ENCODE data around the gene MED10. TPM values are rescaled to one million over a fixed set of nuclear protein-coding genes. Genes with fewer than 3 reads are reported as not detected.
A peak's percentile ranks its signal among the peaks of the same experiment; 100 is the strongest.

Gene MED10, protein sequence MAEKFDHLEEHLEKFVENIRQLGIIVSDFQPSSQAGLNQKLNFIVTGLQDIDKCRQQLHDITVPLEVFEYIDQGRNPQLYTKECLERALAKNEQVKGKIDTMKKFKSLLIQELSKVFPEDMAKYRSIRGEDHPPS
- 38.2 TPM for polyA plus RNA-seq (2013)

DNA sequence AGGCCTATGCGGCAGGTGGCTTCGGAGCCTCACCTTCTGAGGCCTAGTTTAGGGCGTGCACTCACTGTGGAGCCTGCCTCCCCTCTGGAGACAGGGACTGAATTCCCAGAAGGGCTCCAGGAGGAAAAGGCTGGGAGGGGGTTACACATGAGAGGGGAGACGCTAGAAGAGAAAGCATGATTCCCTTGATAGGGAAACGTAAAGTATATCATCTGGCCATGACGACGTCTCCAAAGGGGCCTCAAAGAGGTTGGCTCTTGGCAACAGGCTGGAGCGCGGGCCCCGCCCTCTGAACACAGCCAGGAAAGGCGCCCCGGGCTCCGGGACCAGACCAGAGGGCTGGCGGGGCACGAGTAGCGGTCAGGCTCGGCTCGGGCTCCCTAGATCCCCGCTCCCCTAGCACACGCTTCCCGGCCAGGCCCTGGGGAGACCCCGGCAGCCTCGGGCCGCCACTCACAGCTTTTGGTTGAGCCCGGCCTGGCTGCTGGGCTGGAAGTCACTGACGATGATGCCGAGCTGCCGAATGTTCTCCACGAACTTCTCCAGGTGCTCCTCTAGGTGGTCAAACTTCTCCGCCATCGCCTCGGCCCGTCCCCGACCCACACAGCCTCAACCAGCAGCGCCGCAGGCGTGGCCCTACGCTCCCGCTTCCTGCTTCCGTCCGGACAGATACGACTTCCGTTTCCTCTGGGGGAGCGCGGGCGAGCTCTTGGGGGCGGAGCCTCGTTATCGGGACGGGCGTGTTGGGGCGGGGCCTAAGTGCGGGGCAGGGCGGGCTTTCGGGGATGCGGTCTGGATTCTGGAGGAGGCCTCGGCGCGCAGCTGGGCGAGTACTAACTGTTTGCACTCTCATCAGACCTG is at the start of gene MED10:
Gene MED10, minus strand, starts transcription at position 643 of the 861 bp plus-strand sequence. Its CDS starts 64 bp downstream, at position 579.
- H3K27me3 ChIP-seq (replicated peaks in 2 of 5; ENCODE audit: control insufficient read depth in 4 of 5, insufficient read depth in 5 of 5, low read length in 4 of 5) = no peaks in the 10 kb centered on the region

DNA sequence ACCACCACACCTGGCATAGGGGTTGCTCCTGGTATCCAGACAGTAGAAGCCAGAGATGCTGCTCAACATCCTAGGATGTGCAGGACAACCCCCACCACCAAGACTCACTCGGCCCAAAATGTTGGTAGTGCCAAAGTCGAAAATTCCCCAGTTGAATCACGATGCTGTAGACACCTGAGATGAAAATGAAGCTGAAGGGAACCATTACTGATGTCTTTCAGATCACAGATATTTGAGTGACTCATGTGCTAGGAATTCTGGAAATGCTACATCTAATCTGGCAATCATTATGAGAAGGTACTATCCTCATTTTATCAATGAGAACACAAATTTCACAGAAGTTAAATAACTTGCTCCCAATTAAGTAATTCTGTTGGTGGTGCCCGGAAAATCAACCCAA is 49.3 kb upstream of the MED10 start:
- WGBS (ENCODE audit: insufficient coverage) = 100% methylated on average over 3 of the region's 4 CpGs
- no peaks in the 10 kb centered on the region for H3K36me3 ChIP-seq (ENCODE audit: control insufficient read depth in 4 of 4, insufficient read depth in 4 of 4, low read length in 3 of 4)
- DNase-seq = no peak
- no peaks in the 10 kb centered on the region for H3K4me1 ChIP-seq (ENCODE audit: control extremely low read depth in 1 of 4, control insufficient read depth in 4 of 4, insufficient read depth in 4 of 4, low read length in 3 of 4)
- POLR2A ChIA-PET = no interaction called here
- CTCF ChIA-PET = no interaction called here
- peaks cover 0 to 19% (median 2%) of the 10 kb centered on the region in 5 experiments for H3K27me3 ChIP-seq (replicated peaks in 2 of 5; ENCODE audit: control insufficient read depth in 4 of 5, insufficient read depth in 5 of 5, low read length in 4 of 5)
- no peak overlapping the region for H3K4me3 ChIP-seq (ENCODE audit: control insufficient read depth in 1 of 7, extremely low read depth in 1 of 7, insufficient read depth in 4 of 7, low read depth in 2 of 7, low read length in 6 of 7)
- H3K9me3 ChIP-seq (ENCODE audit: control extremely low read depth in 1 of 5, control insufficient read depth in 4 of 5, insufficient read depth in 2 of 5, low read depth in 1 of 5, low read length in 4 of 5) = no peaks in the 10 kb centered on the region
- H3K27ac ChIP-seq (ENCODE audit: insufficient read depth in 1 of 2, low read depth in 1 of 2, low read length in 2 of 2, poor library complexity in 1 of 2, severe bottlenecking in 2 of 2) = no peak overlapping the region

More for the DNA sequence above, at the start of gene MED10:
- ChIA-PET POLR2A (interaction anchor here (1.0 kb wide), 1 partner anchor 10 kb away, joined by 3 read pairs; no protein-coding TSS in a partner anchor), CTCF (interaction anchor here (1.3 kb wide), 1 partner anchor 9 kb away, joined by 3 read pairs; no protein-coding TSS in a partner anchor)
- WGBS (ENCODE audit: insufficient coverage) = 0% methylated on average over 58 of the region's 60 CpGs
- H3K9me3 ChIP-seq (ENCODE audit: control extremely low read depth in 1 of 5, control insufficient read depth in 4 of 5, insufficient read depth in 2 of 5, low read depth in 1 of 5, low read length in 4 of 5) = no peaks in the 10 kb centered on the region
- peak within 1 kb of the TSS; percentile 58 to 91 (median 84) for H3K4me3 ChIP-seq (ENCODE audit: control insufficient read depth in 1 of 7, extremely low read depth in 1 of 7, insufficient read depth in 4 of 7, low read depth in 2 of 7, low read length in 6 of 7)
- peaks cover 3 to 18% (median 18%) of the 10 kb centered on the region in 4 experiments for H3K4me1 ChIP-seq (ENCODE audit: control extremely low read depth in 1 of 4, control insufficient read depth in 4 of 4, insufficient read depth in 4 of 4, low read length in 3 of 4)
- DNase-seq = peak; percentile 91 to 92 (median 91)
- H3K27ac ChIP-seq (ENCODE audit: insufficient read depth in 1 of 2, low read depth in 1 of 2, low read length in 2 of 2, poor library complexity in 1 of 2, severe bottlenecking in 2 of 2) = peak within 1 kb of the TSS; percentile 46 to 80
- peaks cover 12 to 34% (median 22%) of the 10 kb centered on the region in 4 experiments for H3K36me3 ChIP-seq (ENCODE audit: control insufficient read depth in 4 of 4, insufficient read depth in 4 of 4, low read length in 3 of 4)

DNA sequence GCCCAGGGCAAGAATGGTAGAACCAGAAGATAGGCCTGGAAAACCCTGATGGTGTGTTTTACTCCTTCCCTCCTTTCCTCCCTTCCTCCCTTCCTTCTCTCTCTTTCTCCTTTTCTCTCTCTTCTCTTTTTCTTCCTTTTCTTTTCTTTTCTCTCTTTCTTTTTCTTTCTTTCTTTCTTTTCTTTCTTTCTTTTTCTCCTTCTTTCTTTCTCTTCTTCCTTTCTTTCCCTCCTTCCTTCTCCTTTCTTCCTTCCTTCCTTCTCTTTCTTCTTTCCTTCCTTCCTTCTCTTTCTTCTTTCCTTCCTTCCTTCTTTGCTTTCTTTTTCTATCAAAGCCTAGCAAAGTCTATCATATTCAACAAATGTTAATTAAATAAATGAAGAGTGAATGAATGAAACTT is 46.4 kb upstream of the MED10 start:
- no peak overlapping the region for H3K27ac ChIP-seq (ENCODE audit: insufficient read depth in 1 of 2, low read depth in 1 of 2, low read length in 2 of 2, poor library complexity in 1 of 2, severe bottlenecking in 2 of 2)
- no peaks in the 10 kb centered on the region for H3K4me1 ChIP-seq (ENCODE audit: control extremely low read depth in 1 of 4, control insufficient read depth in 4 of 4, insufficient read depth in 4 of 4, low read length in 3 of 4)
- no peak overlapping the region for H3K4me3 ChIP-seq (ENCODE audit: control insufficient read depth in 1 of 7, extremely low read depth in 1 of 7, insufficient read depth in 4 of 7, low read depth in 2 of 7, low read length in 6 of 7)
- no peaks in the 10 kb centered on the region for H3K36me3 ChIP-seq (ENCODE audit: control insufficient read depth in 4 of 4, insufficient read depth in 4 of 4, low read length in 3 of 4)
- peaks cover 0 to 13% (median 0%) of the 10 kb centered on the region in 5 experiments for H3K27me3 ChIP-seq (replicated peaks in 2 of 5; ENCODE audit: control insufficient read depth in 4 of 5, insufficient read depth in 5 of 5, low read length in 4 of 5)
- ChIA-PET POLR2A (no interaction called here), CTCF (no interaction called here)
- DNase-seq = no peak
- H3K9me3 ChIP-seq (ENCODE audit: control extremely low read depth in 1 of 5, control insufficient read depth in 4 of 5, insufficient read depth in 2 of 5, low read depth in 1 of 5, low read length in 4 of 5) = no peaks in the 10 kb centered on the region

DNA sequence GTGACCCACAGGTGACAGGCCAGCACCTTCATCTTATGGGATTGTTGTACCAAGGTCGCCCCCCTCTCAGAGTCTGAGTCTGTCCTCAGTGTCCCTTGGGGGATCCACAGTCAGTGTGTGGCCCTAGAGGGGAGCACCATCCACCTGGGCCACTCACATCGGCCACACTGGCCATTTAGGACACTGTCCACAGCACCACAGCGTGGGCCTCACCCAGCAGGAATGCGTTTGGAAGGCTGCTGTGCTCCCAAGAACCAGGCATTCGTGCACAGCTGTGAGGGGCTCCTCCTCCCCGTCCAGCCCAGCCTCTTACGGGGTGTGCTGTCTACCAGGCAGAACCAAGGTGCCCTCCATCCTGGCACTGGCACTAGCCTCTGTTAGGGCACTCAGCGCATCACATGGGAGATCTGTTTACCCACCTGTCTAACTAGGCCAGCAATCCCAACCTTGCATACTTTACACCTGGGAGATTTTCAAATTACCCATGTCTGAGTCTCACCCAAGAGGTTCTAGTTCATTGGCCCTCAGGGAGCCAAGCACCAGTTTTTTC is 45.8 kb upstream of the MED10 start:
- 99% methylated on average over 8 of the region's 8 CpGs for WGBS (ENCODE audit: insufficient coverage)
- no peak for DNase-seq
- Histone ChIP-seq H3K4me3 (ENCODE audit: control insufficient read depth in 1 of 7, extremely low read depth in 1 of 7, insufficient read depth in 4 of 7, low read depth in 2 of 7, low read length in 6 of 7) (no peak overlapping the region), H3K36me3 (ENCODE audit: control insufficient read depth in 4 of 4, insufficient read depth in 4 of 4, low read length in 3 of 4) (no peaks in the 10 kb centered on the region), H3K27ac (ENCODE audit: insufficient read depth in 1 of 2, low read depth in 1 of 2, low read length in 2 of 2, poor library complexity in 1 of 2, severe bottlenecking in 2 of 2) (no peak overlapping the region), H3K27me3 (replicated peaks in 2 of 5; ENCODE audit: control insufficient read depth in 4 of 5, insufficient read depth in 5 of 5, low read length in 4 of 5) (peaks cover 0 to 13% (median 0%) of the 10 kb centered on the region in 5 experiments), H3K9me3 (ENCODE audit: control extremely low read depth in 1 of 5, control insufficient read depth in 4 of 5, insufficient read depth in 2 of 5, low read depth in 1 of 5, low read length in 4 of 5) (no peaks in the 10 kb centered on the region), H3K4me1 (ENCODE audit: control extremely low read depth in 1 of 4, control insufficient read depth in 4 of 4, insufficient read depth in 4 of 4, low read length in 3 of 4) (no peaks in the 10 kb centered on the region)
- ChIA-PET POLR2A (no interaction called here), CTCF (no interaction called here)

DNA sequence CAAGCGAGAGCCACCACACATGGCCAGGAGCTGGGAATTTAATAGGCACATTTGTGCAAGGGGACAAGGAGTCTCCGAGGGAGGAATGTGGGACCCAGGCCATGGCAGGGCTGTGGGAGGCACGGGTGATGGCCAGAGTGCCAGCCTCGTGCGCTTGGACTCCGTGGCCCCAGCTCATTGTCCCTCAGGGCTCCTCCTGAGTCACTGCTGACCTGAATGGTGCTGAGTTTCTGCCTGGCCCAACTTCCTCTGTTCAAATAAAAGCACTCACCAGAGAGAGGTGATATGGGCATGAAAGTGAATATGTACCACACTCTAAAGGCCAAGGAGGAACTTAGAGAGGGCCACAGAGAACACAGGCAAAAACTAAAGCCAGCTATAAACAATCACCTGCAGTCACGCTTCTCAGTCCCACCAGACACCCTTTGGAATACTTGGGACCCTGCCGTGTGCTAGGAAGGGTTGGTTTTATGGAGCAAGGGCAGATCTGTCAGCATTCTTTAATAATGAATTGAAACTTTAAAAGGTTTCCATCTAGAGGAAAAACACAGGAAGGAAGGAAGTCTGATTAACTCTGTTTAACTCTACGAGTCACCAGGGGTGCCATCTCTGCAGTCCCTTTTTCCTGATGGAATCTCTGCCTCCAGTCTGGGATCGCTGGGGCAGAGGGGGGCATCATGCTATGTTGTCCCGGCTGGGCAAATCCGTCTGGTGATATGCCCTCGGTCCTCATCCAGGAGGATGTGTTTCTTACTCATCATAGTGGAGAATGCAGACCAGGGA is 45.2 kb upstream of the MED10 start:
- POLR2A ChIA-PET = no interaction called here
- Histone ChIP-seq H3K9me3 (ENCODE audit: control extremely low read depth in 1 of 5, control insufficient read depth in 4 of 5, insufficient read depth in 2 of 5, low read depth in 1 of 5, low read length in 4 of 5) (no peaks in the 10 kb centered on the region), H3K27me3 (replicated peaks in 2 of 5; ENCODE audit: control insufficient read depth in 4 of 5, insufficient read depth in 5 of 5, low read length in 4 of 5) (peaks cover 0 to 13% (median 0%) of the 10 kb centered on the region in 5 experiments), H3K27ac (ENCODE audit: insufficient read depth in 1 of 2, low read depth in 1 of 2, low read length in 2 of 2, poor library complexity in 1 of 2, severe bottlenecking in 2 of 2) (no peak overlapping the region), H3K36me3 (ENCODE audit: control insufficient read depth in 4 of 4, insufficient read depth in 4 of 4, low read length in 3 of 4) (no peaks in the 10 kb centered on the region), H3K4me1 (ENCODE audit: control extremely low read depth in 1 of 4, control insufficient read depth in 4 of 4, insufficient read depth in 4 of 4, low read length in 3 of 4) (no peaks in the 10 kb centered on the region), H3K4me3 (ENCODE audit: control insufficient read depth in 1 of 7, extremely low read depth in 1 of 7, insufficient read depth in 4 of 7, low read depth in 2 of 7, low read length in 6 of 7) (no peak overlapping the region)
- WGBS (ENCODE audit: insufficient coverage) = 75% methylated on average over 11 of the region's 13 CpGs
- DNase-seq = no peak
- CTCF ChIA-PET = interaction anchor here (1.6 kb wide), 1 partner anchor 10 kb away, joined by 4 read pairs; no protein-coding TSS in a partner anchor

DNA sequence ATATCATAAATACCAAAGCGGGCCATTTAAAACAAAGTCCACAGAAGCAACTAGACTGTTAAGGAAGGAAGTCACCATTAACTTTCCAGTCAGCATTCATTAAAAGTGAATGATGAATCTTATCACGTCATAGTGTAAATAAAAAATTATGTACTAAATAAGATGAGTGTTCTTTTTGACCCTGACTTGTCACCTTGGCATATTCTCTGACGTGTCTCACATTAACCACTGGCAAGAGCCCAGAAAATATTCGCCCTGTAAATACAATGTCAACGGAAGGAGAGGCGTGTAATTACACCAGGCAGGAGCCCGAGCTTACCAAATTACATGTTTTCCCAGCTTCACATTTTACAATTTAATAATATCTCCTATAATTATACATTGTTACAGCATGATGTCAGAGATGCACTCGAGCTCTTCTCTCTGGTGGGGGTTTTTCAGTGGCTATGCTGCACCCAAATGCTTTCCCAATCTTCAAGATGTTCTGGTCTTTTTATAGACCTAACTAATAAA is 41.0 kb upstream of the MED10 start:
- no peak overlapping the region for H3K4me3 ChIP-seq (ENCODE audit: control insufficient read depth in 1 of 7, extremely low read depth in 1 of 7, insufficient read depth in 4 of 7, low read depth in 2 of 7, low read length in 6 of 7)
- H3K27ac ChIP-seq (ENCODE audit: insufficient read depth in 1 of 2, low read depth in 1 of 2, low read length in 2 of 2, poor library complexity in 1 of 2, severe bottlenecking in 2 of 2) = no peak overlapping the region
- WGBS (ENCODE audit: insufficient coverage) = 100% methylated on average over 1 of the region's 8 CpGs
- H3K27me3 ChIP-seq (replicated peaks in 2 of 5; ENCODE audit: control insufficient read depth in 4 of 5, insufficient read depth in 5 of 5, low read length in 4 of 5) = peaks cover 0 to 4% (median 0%) of the 10 kb centered on the region in 5 experiments
- H3K36me3 ChIP-seq (ENCODE audit: control insufficient read depth in 4 of 4, insufficient read depth in 4 of 4, low read length in 3 of 4) = no peaks in the 10 kb centered on the region
- DNase-seq = no peak
- H3K9me3 ChIP-seq (ENCODE audit: control extremely low read depth in 1 of 5, control insufficient read depth in 4 of 5, insufficient read depth in 2 of 5, low read depth in 1 of 5, low read length in 4 of 5) = no peaks in the 10 kb centered on the region
- H3K4me1 ChIP-seq (ENCODE audit: control extremely low read depth in 1 of 4, control insufficient read depth in 4 of 4, insufficient read depth in 4 of 4, low read length in 3 of 4) = no peaks in the 10 kb centered on the region
- ChIA-PET CTCF (interaction anchor here (1.6 kb wide), 1 partner anchor 10 kb away, joined by 4 read pairs; no protein-coding TSS in a partner anchor), POLR2A (no interaction called here)
